ENCODE results near the gene DCANP1.

The DCANP1 gene

GRCh38 chr5:135441350-135441831 is 5.8 kb downstream of the DCANP1 start:
- DNase-seq (ENCODE audit: low read depth, low spot score) = no peak

- DNase-seq (ENCODE audit: low read depth, low spot score) = no peak
Observed at GRCh38 chr5:135440916-135441315, 6.2 kb downstream of the DCANP1 start.

DNA sequence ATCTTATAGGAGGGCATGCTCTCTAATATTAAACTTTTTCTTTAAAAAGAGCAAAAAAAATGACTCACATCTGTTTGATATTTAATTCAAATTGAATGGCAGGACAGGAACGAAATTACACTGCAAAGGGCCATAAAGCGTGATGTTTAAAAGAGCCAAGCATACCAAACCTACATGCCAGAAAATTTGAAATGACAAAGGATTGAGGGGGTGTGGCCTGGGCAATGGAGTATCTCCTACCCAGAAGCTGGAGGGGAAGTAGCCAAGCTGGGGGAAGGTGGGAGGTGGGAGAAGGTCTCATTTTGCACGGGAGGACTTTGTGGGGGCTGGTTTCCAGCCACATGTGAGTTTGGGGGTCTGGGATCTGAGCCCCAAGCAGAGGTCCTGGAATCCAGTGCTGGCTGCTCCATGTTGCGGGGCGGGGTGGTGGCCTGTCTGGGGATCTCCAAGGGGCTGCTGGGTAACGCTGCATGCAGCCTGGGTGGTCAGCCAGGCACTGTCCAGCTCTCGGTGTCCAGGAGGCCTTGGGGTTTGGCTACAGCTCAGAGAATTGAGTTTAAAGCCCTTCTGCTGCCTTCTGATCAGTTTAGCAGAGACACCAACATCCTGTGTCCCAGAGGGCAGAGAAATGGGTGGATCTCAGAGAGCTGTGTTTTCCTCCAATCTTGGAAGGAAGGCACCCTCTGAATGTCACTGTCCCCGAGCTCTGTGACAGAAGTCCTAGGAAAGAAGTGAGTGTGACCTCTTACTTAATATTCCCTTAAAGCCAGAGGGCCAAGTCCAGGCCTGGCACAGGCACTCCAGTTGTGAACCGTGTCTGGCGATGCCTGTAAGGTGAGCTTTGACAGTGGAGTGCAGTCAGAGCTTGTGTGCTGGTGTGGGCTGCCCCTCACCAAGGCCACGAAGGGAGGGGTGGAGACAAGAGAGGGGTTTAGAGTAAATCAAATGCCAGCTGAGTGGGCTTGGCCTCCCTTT is 7.6 kb downstream of the DCANP1 start:
- no peak for DNase-seq (ENCODE audit: low read depth, low spot score)

GRCh38 chr5:135438636-135439221 is 8.4 kb downstream of the DCANP1 start:
- no peak for DNase-seq (ENCODE audit: low read depth, low spot score)

- no peak for DNase-seq (ENCODE audit: low read depth, low spot score)
Observed at GRCh38 chr5:135437796-135438560, 9.2 kb downstream of the DCANP1 start.

DNA sequence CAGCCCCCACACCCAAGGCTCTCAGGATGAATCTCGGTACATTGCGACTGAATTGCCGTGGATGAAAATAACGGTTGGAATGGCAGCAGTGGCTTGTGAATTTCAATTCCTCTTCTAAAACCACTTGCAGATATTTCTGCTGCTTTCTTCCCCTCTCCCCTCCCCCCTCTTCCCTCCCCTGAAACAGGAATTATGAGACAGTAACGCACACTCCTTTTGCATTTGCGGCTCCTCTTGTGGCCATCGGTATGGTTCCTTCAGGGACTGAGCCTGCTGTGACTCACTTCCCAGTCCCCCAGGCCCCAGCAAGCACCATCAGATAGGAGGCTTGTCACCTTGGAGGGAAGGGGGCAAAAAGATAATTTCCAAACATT is 9.7 kb downstream of the DCANP1 start:
- no peak for DNase-seq (ENCODE audit: low read depth, low spot score)

- no peak for DNase-seq (ENCODE audit: low read depth, low spot score)
Observed at GRCh38 chr5:135436951-135437418, 10.2 kb downstream of the DCANP1 start.

DNA sequence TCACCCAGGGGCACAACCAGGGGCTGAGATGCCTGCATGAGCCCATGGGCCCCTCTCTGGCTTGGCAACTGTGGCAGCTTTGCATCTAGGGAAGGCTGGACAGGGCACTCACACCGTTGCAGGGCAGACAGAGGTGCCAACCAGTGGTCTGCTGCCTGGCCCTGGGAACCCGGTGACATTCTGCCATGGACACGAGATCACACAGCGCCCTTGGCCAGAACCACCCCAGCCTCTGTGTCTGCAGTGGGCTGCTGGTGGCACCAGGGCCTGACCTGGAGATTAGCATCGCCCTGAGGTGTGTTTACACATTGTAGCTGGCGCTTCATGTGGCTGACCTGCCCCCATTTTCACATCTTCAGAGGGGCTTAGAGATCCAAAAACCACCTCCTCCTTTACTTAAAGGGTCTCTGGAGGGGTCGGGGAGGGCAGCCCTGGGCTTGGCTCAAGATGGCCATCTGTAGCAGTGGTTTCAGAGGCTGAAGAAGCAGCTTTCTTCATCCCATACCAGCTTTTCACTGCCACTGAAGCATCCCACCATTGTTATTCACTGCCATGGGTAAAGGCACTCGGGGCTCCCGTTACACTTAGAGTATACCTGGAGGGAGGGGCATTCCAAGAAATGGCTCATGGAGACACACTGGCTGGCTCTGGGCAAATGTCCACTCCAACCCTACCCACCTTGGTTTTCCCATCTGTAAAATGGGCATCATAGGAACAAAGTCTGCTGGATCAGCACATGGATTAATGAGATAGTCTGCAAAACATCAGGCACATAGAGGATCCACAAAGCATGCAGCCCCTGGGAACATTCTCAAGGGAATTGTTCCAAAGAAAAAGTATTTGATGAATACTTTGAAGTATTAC is 11.4 kb downstream of the DCANP1 start:
- no peak for DNase-seq (ENCODE audit: low read depth, low spot score)

DNA sequence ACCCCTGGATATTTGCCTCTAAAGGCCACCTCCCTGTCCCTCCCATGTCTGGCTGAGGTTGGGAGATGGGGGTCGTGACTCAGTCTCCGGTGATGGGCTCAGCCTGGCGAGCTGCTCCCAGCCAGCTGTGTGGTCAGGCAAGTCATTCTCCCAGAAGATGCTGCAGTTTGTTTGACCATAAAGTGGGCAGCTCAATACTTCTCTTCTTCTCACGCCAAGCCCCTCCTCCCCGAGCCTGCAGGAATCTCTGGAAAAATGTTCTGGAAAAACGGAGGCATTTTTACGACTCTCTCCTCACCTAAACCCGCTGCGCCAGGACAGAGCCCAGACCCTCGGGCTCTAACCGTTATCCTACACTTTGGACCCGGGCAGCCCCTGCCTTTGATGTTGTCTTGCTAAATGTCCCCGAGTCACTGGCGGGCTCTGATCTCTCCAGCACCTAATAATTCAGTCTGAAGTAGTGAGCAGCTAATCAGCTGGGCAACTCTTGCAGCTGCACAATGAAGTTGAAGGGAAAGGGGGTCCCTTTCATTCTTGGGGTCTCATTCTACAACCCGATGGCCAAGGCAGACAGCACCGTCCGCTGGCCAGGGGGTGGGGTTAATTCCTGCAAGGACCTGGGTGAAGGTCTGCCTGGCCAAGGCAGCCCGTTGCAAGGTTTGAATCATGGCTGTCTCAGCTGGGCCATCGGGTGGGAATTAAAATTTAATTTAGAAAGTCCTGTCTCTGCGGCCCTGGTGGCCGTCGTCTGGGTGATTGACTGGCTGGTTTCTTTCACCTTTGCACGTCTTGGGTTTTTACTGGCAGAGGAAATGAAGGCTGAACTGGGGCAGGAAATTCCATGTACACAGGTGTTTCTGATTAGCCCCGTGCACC is 12.3 kb downstream of the DCANP1 start:
- DNase-seq (ENCODE audit: low read depth, low spot score) = no peak

- DNase-seq (ENCODE audit: low read depth, low spot score) = no peak
Observed at GRCh38 chr5:135433681-135434426, 13.3 kb downstream of the DCANP1 start.

GRCh38 chr5:135432113-135432512 is 15.0 kb downstream of the DCANP1 start:
- no peak for DNase-seq (ENCODE audit: low read depth, low spot score)

DNA sequence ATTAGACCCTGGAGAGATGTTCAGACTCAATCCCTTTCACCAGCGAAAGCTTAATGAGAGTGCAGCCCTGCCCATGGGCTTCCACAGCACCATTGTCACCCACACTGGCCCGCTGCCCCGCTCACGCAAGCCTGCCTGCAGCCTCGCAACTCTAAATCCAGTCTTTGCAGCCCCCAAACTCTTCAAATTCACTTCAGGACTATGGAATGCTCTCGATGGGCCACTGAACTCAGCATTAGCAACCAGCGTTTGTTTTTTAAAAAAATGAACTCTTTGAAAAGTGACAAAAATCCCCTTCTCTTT is 17.1 kb downstream of the DCANP1 start:
- no peak for DNase-seq (ENCODE audit: low read depth, low spot score)

GRCh38 chr5:135429301-135430134 is 17.6 kb downstream of the DCANP1 start:
- no peak for DNase-seq (ENCODE audit: low read depth, low spot score)

- no peak for DNase-seq (ENCODE audit: low read depth, low spot score)
Observed at GRCh38 chr5:135428586-135428985, 18.6 kb downstream of the DCANP1 start.

DNA sequence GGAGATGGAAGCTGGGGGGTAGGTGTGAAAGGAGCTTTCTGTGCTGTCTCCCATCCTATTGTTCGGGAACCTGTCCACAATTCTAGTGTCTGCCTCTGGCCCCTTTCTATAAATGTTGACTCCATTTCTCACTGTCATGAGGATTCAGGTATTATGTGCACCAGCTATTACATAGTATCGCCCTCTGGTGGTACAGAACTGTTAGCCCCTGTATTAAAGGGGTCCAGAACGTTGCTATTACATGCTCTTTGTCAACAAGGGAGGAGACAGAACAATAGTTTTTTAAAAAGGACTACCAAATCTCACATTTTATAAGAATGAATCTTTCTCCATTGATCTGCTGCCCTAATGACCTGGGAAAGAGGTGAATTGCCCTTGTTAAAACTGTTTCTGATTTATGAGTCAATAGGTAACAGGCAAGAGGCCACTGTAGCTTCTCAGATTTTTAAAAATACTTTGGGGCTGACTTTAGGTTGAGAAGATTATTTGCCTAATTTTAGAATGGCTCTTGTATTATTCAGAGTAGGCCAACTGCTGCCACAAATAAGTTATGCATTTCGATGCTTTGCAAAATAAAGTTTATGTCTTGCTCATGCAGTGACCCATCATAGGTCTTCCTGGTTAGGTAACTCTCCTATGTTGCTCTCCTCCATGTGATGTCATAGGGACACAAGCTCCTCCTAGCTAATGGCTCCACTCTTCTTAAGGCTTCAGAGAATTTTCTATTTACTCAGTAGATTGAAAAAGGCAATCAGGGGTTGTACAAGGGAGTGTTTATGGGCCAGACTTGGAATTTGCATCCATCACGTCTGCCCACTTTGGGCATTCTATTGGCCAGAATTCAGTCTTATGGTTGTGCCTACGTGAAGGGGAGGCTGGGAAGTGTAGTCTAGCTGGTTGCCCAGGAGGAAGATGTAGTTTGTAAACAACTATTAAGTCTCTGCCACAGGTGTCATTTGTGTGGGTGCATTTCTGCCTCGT is 20.8 kb downstream of the DCANP1 start:
- no peak for DNase-seq (ENCODE audit: low read depth, low spot score)

DNA sequence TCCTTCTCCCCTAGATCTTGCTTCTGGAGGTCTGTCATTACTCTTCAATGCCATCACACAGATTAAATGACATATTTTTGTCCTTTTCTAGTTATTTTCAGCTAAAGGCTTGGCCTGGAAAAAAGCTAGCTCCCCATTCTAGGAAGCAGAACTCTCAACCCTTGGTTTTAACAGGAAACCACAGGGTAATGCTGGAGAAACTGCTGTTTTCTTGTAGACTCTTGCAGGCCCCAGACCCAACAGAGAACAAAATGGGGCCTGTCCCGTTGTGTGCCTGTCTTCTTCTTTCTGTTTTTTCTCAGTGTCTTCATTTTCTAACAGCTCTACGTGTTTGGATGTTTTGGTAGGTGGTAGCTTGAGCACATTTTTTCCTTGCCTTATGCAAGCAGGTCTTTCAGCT is 21.5 kb downstream of the DCANP1 start:
- no peak for DNase-seq (ENCODE audit: low read depth, low spot score)

DNA sequence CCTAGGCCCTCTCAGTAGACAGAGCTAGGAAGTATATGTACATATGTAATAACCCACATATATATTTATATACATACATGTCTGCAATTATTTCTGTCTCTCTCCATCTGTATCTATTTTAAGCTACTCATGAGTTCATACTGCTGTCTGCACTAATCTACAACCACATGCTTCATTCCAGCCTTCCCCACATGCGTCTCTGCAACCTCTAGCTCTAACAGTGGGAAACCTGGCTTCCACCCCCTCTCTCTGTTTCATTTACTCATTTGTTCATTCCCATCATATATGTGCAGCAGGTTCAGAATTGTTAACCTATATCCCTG is 23.3 kb downstream of the DCANP1 start:
- DNase-seq (ENCODE audit: low read depth, low spot score) = no peak

Data from smooth muscle cell of the brain vasculature (primary cell).